NB4 (cell line): ENCODE results near the gene MTMR4.

ENCODE experiments used
- MAX ChIP-seq: IDR thresholded peaks from 2 replicates; pipeline ENCODE4 v1.6.1; 2011; ENCODE audit warnings: low read depth, low read length
- POLR2A ChIP-seq: IDR thresholded peaks from 2 replicates; pipeline ENCODE4 v1.6.1; 2011; ENCODE audit warnings: mild to moderate bottlenecking; ENCODE audit not compliant: insufficient read length; ENCODE audit errors: extremely low read depth

GRCh38 chr17:58452738-58453137, 61.7 kb downstream of the MTMR4 start:
- TF ChIP-seq MAX (no peak), POLR2A (no peak)
